Embryonic facial prominence (tissue), 1 donor: Measurements from ENCODE around the gene SLC16A3.
A peak's percentile ranks its signal among the peaks of the same experiment; 100 is the strongest.

Source experiments
- DNase-seq: peaks from one replicate; pipeline ENCODE4 v3.0.0-alpha.2; 2016; ENCODE audit errors: extremely low spot score

Gene SLC16A3

DNA sequence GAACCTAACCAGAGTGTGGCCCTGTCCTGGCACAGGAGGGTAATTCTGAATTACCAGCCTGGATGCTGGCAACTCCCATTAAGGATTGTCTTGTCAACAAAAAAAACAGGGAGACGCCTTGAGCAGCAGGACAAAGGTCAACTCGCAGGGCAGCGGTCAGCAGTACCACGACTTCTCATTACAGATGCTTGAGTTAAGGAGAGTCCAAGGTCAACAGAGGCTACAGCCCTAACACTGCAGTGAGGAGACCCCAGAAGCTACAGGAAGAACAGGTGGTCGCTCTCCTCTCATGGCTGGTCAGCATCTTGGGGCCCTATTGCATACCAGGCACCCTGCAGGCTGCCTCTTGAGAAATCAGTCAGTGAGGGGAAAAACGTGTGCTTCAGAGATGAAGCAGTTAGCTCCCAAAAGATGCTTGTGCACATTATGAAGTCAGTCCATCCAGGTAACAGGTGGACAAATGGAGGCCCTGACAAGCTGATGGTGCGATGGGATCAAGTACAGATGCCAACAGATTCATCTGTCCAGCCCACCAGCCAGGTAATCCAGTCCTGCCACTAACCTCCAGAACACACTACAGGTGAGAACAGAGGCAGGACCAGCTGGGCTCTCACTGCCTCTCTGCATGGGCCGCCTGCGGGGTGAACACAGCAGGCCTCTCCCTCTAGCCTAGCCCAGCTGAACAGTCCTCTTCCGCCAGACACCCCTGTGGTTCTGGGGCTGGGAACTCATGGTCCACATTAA, 40.5 kb downstream of the SLC16A3 start:
- no peak for DNase-seq

- DNase-seq, result no peak
Measured at GRCh38 chr17:82269882-82270500, 41.1 kb downstream of the SLC16A3 start.

DNA sequence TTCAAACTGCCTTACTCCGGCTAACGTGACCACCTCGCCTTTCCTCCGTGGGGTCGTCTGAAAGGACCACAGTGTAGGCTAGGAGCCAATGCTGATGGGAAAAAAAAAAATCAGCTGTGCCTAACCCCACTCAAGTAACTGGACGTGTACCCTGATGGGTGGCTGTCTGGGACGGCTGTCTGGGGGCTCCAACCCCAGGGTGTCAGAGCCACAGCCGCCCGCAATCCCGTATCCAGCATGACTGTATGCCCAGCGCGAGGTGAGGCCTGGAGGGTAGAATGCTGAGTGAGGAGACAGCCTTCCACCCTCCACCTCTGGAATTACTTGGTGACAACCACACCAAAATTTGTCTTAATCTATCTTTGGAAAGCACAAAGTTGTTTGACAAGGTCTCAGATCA, 41.8 kb downstream of the SLC16A3 start:
- no peak for DNase-seq

DNA sequence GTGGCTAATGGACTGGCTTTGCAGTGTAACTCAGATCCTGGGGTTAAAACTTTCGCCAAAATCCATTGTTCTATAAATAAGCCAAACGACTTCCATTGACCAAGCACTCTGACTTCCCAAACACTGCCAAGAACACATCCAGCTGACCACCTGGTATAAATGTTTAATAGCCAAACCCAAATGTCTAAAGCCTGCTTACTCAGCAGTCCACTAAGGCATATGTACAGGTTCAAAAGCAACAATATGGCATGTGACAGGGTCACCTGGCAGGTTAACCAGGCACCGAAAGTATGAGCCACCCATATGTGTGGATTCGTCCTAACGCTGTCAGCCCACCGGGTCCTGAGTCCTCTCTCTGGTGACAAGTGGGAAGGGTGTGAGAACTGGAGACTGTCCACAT, 42.6 kb downstream of the SLC16A3 start:
- DNase-seq, result no peak

- DNase-seq, result no peak
Measured at GRCh38 chr17:82272495-82273326, 43.9 kb downstream of the SLC16A3 start.

GRCh38 chr17:82273327-82274133, 44.7 kb downstream of the SLC16A3 start, which contains the start of gene CSNK1D:
Gene CSNK1D, minus strand, starts transcription at chr17:82273700. Its CDS starts 319 bp downstream, at chr17:82273381.
- DNase-seq, result peak; percentile 85

DNA sequence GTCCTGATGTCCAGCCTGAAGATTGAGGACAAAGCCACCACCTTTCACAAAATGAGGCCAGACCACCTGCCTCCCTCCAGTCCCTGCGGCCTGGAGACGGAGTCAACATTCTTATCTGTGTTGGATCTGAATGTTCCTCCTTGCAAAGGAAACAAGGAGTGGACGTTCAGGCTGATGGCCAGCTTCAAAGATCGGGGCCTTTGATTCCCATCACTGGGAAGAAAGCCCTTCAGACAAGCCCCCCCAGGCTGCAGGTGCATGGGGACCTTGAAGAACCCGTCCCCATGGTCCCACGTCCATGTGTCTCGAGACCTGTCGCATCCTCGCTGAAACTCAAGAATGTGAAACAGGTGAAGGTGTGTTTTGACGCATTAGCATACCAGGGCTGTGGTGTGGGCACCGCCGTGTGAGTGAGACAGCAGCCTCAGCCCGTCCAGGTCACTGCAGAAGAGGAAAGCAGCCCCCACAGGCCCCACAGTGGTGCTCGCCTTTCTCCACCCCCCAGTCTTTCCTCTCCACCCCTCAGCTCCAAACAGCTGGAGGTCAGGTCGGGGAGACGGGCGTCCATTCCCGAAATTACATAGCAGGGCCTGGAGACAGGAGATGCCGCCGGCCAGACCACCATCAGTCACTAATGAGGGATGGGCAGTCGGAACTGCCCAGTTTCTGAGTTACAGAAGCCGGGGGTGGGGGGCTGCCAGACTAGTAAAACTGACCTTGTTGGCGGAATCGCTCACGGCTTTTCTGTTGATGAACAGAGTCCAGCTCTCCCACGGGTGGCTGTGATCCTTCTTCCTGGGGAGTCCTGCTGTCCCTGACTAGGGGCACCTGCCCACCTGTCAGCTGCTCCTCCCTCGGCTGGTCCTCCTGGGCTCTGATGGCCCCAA, 45.5 kb downstream of the SLC16A3 start:
- no peak for DNase-seq

- DNase-seq, result no peak
Measured at GRCh38 chr17:82275326-82275725, 46.5 kb downstream of the SLC16A3 start.

DNA sequence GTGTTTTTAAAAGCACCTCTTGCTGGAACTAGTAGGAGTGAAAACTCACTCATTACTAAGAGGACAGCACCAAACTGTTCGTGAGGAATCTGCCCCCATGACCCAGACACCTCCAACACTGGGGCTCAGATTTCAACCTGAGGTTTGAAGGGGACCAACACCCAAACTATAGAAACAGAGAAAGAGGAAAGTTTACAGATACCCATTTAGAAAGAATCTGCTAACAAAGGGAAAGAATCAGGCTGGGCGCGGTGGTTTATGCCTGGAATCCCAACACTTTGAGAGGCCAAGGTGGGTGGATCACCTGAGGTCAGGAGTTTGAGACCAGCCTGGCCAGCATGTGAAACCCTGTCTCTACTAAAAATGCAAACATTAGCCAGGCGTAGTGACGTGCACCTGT, 48.1 kb downstream of the SLC16A3 start:
- no peak for DNase-seq

GRCh38 chr17:82277851-82278250, 49.0 kb downstream of the SLC16A3 start:
- no peak for DNase-seq

DNA sequence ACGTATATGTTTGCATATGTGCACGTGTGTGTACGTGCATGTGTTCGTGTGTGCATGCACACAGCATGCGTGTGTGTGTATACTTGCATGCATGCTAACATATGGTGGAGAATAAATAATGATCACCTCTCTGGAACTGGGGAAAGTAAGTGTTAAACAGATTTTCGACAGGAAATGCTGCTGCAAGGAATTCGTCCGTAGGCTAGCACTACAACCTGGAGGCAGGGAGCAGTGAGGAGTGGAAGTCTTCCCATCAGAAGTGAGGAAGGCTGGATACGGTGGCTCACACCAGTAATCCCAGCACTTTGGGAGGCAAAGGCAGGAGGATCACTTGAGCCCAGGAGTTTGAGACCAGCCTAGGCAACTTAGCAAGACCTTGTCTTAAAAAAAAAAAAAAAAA, 49.5 kb downstream of the SLC16A3 start:
- DNase-seq, result no peak

DNA sequence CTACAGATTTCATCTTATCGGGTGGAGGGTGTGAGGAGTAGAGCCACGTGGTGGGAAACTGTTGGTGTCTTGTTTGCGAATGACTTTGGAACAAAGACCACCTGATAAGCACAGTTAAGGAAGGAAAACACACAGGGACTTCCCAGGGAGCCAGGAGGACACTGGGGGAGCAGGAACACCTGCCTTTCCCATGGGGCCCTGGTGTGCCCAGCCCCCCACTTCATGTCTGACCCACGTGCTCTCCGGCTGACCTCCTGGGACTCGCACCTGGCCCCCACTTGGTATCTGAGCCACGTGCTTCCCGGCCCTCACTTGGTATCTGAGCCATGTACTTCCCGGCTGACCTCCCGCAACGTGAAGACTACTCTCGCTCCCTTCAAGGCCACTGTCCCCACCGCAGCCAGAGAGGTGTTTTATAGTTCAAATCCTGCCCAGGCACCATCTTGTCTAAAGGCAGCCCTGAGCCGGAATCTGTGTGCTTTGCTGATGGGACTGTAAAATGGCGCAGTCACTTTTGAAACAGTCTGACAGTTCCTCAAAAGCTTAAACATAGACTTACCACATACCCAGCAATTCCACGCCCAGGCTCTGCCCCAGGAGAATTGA, 50.0 kb downstream of the SLC16A3 start:
- DNase-seq, result no peak

- no peak for DNase-seq
Measured at GRCh38 chr17:82280537-82280936, 51.7 kb downstream of the SLC16A3 start.

DNA sequence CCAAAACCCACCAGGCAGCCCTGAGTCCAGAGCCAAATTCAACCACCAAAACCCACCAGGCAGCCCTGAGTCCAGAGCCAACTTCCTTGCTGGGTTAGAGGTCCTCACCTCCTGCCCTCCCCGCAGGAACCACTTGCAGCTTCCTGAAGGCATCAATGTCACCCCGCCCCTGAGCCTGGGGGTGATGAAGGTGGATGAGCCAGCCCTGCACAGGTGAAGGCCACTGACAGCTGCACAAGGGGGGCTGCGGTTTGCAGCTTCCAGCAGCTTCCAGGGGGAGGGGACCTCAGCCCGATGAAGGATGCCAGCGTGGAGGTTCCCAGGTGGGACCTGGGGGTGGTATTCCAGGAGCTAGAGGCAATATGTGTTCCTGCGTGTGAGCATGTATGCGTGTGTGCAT, 52.2 kb downstream of the SLC16A3 start:
- no peak for DNase-seq

DNA sequence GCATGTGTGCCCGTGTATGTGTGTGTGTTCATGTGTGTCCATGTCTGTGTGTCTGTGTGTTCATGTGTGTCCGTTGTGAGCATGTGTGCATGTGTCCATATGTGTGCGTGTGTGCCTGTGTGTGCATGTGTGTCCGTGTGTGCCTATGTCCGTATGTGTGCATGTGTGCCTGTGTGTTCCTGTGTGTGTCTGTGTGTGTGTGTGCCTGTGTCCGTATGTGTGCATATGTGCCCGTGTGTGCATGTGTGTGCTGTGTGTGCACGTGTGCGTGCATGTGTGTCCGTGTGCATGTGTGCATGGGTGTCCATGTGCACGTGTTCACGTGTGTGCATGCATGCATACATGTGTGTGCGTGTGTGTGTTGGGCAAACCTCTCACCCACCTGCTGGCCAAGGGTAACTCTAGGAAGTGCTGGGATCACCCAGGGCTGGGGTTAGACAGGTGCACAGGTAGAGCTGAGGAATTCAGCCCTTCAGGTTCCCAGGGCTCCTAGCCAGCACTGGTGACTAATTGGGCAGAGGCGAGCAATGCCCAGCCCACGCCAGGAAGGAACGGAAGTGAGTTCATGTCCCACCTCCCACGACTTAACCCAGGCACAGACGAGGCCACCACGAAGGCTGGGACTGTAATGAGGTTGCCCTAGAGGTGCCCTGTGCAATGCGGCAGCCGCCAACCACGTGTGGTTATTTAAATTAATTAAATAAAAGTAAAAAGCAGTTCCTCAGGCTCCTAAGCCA, 52.8 kb downstream of the SLC16A3 start:
- no peak for DNase-seq

DNA sequence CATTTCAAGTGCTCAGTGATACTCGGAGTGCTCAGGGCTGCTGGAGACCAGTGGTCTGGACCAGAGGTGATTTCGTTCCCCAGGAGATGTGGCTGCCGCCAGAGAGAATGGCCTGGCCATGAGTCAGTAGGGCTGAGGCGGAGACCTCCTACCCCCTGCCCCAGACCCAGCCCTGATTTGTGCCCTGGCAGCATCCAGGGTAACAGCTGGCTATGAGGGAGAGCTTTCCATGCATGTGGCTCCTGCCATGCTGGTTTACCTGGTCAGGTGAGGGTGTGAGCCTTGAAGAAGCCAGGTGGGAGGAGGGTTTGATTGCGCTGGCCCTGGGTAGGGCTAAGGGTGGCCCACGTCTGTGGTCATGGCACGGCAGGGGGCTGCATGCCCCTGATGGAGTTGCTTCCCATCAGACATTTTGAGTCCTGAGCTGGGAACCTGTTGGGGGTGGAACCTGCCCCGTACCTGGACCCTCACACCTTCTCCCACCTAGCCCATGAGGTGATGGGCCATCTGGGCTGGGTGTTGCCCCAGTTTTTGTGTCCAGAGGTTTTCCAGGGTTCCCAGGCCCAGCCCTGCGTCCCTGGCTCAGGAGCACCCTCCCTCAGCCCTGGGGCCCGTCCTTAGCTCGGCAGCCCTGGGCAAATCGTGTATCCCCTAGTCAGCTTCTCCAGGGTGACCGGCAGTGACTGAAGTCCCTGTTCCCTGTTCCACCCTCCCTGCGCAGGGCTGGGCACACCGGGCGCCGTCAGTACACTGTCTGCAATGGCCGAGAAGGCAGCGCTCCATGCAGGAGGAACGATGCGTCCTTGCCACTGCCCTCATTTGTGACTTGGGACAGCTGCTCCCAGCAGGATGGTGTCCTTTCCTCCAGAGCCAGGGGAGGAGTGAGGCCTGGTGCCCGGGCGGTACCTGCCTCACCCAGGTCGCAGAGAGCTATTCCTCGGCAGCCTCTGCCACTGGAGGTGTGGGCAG, 53.7 kb downstream of the SLC16A3 start:
- DNase-seq, result no peak

- DNase-seq, result no peak
Measured at GRCh38 chr17:82283208-82283749, 54.4 kb downstream of the SLC16A3 start.

- no peak for DNase-seq
Measured at GRCh38 chr17:82285141-82285540, 56.3 kb downstream of the SLC16A3 start.
